OCI-M2 (cell line): Measurements from ENCODE around the gene NKIRAS2.
"Not testable (repeated sequence)": the region's sequence is repeated elsewhere in the genome, so short reads cannot be mapped to it uniquely, and the experiment has no call there.

Source experiments
- DNase-seq: peaks from one replicate; lab custom pipeline; 2025; ENCODE audit not compliant: unreplicated experiment; lab: John Stamatoyannopoulos, UW

Gene NKIRAS2

DNA sequence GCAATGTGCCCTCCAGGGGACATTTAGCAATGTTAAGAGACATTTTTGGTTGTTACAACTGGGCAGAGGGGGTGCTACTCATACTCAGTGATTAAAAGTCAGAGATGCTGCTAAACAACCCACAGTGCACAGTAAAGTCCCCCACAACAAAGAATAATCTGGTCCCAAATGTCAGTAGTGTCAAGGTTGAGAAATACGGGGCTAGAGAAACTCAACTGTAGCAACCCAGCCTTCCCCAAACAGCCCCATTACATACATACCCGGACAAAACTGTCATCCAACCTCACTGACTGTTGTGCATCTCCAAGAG, 23.1 kb upstream of the NKIRAS2 start:
- DNase-seq, result no peak

DNA sequence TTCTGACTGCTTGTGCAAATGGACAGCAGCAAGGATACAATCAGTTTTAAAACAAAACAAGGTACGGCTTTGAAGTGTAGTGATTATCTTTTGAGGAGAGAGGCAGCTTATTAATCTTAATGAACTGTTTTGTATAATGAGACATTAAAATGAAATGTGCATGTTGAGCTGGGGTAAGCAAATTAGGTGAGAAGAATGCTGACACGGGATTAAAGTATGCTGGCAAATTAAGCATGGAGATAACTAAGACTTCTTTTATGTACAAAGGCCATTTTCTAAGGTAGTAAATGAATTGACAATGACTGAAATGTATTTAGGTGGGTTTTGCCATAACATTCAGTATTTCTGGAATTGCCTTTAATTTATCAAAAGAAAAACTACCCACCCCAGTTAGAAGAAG, 21.4 kb upstream of the NKIRAS2 start:
- no peak for DNase-seq

DNA sequence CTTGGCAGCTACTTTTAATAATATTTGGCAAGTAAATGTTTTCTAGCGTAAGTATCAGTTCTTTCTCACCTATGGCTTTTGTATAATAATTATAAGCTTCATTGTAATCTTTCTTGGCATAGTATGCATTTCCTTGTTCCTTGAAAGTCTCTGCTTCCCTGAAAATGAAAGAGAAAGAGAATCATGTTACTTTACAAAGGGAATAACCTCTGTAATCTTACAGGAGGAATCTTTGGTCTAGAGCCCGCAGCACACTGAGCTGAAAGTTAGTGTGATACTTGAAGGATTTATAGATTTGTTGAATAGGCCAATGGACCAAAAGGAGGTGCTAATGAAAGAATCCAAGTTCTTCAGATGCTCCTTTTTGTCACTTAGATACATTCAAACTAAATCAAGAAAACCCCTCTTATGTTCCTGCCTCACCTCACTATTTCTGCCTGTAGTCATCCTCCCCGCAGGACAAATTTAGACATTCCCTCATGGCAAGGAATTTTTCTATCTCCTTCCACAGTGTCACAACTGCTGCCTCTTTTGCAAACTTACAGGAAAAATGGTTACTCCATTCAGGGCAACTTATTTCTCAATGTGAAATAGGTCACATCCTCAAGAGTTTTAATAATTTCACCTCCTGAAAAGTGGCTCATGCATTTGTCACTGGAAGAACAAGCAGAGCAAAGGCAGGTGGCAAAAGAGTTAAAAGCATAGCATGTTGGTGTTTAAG, 19.3 kb upstream of the NKIRAS2 start:
- DNase-seq, result no peak

DNA sequence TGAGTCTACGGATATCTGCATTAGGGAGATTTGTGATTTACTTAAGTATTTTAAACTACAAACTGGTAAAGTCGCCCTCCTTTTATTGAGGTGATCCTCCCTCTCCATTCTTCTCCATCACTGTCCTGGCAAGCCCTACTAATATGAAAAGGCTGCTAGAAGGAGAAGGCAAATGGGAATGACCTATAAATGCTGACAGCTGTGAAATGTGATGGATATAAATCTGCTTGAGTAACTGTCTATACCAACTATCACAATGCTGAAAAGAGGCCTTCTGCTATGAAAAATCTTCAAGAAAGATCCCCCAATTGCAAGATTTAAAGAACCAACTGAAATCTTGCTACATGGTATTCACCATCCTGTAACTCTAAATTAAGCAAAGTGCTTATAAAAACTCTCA, 18.2 kb upstream of the NKIRAS2 start:
- DNase-seq, result no peak

DNA sequence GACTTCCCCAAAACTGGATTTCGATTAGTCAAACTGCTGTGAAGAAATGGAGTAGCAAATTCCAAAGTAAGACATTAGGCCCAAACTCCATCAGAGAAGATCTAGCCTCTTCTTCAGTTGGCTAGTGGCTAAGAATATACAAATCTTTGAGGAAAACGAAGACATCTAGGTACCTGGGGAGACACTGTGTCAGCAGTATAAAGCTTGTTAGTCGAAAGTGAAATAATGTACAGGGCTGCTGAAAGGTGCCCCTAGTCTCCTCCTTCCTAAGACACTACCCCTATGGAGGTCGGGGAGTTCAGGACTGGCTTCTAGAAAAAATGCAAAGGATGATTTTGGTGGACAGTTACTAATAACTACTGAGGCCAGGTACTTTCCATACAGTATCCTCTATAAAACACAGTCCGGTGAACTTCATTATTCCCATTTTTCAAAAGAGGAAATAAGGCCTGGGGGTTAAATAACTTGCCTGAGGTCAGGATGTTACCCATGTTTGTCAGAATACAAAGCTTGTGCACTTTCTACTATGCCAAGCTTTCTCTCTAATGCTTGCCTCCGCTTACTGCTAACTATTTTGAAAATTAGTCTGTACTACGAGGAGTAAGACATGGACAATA, 17.6 kb upstream of the NKIRAS2 start:
- no peak for DNase-seq

DNA sequence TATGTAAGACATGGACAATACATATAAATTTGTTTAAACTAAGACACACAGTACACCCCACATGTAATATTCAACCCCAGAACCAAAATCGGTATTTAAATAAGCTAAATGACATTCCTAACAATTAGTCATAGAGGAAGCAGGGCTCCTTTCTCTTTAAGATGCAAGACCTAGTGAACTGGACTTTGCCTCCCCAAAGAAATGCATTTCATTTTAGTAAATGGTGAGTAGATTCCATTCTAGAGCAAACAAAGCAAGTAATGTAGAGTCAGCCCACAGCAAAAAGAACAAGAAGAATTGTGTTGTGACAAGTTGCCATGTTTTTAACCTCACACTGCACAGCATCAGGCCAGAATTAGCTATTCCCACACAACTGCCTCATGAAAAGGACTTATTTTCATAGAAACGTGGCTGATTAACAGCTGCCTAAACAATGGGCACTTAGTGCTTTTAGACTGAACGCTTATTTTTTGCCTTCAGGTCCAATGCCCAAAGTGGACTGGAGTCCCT, 17.0 kb upstream of the NKIRAS2 start:
- DNase-seq, result no peak

DNA sequence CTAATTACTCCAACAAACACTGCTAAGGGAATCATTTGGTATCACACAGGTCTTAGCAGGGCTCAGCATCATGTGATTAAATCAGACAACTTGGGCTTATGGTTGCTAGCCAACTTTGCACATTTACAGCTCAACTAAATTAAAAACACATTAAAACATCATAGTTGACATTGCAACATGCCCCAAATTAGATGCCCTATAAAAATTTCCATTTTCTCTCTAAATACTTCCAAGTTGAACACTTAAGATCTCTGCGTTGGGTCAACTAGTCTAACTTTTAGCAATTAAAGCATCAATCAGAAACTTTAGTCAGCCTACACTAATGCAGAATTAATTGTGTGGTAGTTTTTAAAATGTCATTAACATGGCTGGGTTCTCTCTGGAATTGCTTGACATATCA, 14.7 kb upstream of the NKIRAS2 start:
- no peak for DNase-seq

DNA sequence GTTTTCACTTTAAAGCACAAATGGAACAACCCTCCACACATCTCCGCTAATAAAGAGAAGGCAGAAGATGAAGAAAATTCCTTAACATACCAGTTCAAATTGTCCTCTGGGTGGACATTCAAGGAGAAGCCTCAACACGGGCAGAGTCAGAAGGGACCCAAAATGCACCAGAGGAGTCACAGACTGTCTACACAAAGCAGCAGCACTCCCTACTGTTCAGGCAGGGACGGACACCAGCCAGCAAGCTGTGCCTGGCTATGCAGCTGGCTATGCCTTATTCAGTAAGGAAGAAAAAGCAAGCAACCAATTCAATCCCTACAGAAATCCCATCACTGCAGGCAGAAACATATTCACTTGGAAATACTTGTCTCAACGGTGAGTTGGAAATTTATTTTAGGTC, 10.7 kb upstream of the NKIRAS2 start:
- no peak for DNase-seq

DNA sequence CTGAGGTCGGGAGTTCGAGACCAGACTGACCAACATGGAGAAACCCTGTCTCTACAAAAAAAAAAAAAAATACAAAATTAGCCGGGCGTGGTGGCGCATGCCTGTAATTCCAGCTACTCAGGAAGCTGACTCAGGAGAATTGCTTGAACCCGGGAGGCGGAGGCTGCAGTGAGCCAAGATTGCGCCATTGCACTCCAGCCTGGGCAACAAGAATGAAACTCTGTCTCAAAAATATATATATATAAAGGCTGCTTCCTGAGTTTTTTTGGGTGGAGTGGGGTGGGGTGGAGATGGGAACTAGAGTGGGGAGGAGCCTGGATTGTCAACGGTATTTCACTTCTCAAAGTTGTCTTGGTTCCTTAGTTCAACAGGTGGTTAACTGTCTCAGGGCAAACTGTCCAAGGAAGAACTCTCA, 9.6 kb upstream of the NKIRAS2 start:
- DNase-seq, result not testable (repeated sequence)

DNA sequence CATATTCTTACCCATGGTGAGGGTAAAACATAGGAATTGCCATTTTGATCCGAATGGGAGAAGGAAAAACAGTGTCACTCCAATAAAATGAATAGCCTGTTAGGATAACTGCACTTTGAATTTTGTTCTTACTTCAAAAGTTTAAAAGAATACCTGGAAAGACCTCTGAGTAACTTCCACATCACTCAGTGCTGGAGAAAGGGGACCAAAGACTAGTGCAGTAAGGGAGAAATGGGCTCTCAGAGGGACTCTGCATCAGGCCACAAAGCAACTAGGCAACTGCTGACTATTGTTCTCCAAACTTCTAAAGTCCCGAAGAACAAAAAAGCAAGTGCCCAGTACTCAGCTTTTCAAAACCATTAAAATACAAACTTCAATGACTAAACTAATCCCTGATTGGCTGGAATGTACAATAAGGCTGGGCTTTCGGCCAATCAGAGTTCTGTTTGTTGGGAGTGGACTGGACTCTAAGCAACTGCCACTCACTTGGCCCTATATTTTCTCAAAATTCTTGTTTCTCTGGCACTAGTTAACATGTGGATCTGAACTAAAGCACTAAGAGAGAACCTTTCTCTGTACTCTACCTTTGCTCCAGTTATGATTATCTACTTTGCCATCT, 8.9 kb upstream of the NKIRAS2 start:
- no peak for DNase-seq

DNA sequence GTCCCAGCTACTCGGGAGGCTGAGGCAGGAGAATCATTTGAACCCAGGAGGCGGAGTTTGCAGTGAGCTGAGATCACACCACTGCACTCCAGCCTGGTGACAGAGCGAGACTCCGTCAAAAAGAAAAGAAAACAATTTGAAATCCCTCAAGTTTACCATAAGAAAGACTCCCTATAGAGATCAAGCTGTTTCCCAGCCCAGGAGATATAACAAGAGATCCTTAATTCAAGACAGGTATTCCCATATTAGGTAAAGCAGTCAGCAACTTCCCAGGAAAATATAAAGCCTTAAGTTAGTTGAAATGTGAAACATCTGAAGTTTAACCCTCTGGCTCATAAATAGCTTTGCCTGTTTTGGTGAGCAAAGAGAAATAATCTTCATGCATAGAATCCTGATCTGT, 7.5 kb upstream of the NKIRAS2 start:
- DNase-seq, result not testable (repeated sequence)

DNA sequence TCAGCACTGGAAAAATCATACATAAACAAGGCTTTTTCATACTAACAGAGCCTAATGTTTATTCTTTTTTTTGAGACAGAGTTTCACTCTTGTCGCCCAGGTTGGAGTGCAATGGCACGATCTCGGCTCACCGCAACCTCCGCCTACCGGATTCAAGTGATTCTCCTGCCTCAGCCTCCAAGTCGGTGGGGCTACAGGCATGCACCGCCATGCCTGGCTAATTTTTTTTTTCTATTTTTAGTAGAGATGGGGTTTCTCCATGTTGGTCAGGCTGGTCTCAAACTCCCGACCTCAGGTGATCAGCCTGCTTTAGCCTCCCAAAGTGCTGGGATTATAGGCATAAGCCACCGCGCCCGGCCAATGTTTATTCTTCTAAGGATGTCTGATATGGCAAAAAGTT, 6.2 kb upstream of the NKIRAS2 start:
- not testable (repeated sequence) for DNase-seq

DNA sequence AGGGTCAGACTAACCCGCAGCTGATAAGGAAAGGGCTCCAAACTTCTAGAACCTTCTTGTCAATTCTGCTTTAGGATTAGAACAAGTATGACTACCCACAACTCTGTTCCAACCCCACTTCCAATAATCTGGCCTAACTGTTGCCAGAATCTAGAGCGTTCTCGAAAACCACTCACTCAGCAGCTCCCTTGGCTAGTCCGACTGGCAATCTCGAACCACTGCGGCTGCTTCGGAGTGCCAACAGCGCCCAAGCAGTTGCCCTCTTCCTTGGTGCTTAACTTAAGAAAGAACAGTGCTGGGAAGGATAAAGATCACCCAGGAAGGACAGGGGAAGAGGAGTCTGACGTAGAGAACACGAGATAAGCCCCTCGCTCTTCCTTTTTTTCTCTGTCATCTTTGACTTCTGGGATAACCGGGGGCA, 3.5 kb upstream of the NKIRAS2 start:
- no peak for DNase-seq

DNA sequence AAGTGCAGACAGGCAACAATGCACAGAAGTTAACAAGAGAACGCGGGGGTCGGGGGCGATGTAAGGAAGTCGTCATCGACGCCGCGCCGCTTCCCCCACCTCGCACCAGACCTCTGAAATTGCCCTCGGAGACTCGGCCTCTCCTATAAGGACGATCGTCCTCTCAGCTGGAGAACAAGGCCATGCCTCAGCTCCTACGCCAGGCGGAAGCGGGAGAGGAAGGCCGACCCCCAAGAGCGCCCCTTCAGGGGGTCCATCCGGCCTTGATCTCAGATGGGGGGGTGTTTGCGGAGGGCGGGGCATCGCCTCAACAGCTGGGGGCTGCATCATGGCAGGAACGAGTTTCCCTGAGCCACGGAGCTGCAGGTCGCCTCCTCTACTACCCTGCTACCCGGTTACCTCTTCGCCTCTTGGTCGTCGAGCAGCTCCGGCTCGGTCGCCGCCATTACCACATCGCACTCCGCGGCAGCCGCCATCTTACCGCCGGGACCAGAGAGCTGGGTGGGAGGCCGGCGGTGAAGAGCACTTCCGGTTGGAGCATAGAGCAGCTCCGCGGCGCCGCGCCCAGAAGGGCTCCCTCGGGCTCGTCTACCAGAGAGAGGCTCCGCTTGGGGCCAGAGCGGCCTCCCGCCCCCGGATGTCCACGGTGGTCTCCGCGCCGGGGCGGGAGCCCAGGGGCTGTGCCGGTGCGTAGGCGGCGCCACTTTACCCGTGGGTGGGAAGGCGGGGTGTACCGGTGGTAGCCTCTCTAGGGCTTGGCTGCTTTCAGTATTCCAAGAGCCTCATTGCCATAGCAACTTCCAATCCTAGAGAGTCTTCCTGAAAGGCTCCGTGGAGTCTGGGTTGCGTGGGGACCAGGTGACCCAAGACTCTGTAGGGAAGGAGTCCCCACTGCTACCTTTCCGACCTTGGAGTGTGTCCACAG, 2.7 kb upstream of the NKIRAS2 start, which contains the start of gene DNAJC7:
Gene DNAJC7 (minus strand): TSS at position 499 of the 925 bp plus-strand sequence. CDS start 23 bp downstream, at position 476.
- DNase-seq, result peak; percentile 51

DNA sequence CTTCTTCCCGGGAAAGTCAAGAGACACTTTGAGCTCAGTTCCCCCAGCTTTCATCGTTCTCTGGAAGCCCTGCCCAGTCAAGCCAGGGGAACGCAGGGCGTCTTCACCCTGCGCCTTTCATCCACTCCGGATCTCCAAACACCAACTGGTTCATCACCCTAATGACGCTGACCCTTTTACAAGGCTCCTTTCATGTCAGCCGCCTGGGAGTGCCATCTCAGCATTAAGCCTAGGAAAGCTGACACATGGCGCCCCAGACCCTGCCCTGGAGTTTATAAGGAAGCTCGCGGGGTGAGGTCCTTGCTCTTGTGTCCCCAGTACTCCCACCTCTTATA, 2.1 kb upstream of the NKIRAS2 start:
- DNase-seq, result no peak

DNA sequence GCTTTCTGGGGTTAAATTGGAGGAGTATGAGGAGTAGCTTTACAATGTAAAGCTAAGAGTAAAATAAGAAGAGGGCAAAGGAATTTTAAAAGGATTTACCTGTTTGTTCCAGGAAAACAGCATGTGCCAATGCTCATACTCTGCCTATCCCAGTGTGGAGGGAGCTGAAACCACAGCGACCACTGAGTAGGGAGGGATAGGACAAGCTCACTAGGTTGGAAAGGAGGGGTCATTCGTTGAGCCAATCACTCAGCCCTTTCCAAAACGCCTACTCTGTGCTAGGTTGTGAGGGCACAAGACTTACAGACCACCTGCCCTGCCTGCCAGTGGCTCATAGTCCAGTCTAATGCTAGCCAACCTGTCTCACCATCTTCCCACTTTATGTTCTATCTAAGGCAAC, 1.6 kb upstream of the NKIRAS2 start:
- DNase-seq, result peak; percentile 56

DNA sequence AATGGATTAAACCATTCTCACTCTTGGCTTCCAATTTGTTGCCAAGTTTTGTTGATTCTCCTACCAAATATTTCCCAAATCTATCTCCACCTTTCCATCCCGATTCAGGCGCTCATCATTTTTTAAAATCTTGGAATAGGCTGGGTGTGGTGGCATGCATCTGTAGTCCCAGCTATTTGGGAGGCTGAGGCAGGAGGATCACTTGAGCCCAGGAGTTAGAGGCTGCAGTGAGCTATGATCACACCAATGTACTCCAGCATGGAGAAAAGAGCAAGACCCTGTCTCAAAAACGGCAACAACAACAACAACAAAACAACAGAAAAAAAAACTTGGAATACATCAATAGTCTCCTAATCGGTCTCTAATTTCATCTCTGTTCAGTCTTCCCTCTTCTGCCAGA, 902 bp upstream of the NKIRAS2 start:
- no peak for DNase-seq

DNA sequence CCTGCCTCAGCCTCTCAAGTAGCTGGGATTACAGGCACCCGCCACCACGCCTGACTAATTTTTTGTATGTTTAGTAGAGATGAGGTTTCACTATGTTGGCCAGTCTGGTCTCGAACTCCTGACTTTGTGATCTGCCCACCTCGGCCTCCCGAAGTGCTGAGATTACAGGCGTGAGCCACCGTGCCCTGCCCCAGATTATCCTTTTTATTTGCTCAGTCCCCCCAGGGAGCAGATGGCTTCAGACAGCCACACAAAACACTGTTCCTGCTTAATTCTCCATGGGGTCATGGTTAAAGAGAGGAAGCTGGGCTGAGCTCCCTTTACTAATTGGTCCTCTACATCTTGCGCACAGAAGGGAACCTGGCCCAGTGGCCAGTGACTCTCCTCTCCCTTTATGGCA, 955 bp downstream of the NKIRAS2 start:
- not testable (repeated sequence) for DNase-seq

DNA sequence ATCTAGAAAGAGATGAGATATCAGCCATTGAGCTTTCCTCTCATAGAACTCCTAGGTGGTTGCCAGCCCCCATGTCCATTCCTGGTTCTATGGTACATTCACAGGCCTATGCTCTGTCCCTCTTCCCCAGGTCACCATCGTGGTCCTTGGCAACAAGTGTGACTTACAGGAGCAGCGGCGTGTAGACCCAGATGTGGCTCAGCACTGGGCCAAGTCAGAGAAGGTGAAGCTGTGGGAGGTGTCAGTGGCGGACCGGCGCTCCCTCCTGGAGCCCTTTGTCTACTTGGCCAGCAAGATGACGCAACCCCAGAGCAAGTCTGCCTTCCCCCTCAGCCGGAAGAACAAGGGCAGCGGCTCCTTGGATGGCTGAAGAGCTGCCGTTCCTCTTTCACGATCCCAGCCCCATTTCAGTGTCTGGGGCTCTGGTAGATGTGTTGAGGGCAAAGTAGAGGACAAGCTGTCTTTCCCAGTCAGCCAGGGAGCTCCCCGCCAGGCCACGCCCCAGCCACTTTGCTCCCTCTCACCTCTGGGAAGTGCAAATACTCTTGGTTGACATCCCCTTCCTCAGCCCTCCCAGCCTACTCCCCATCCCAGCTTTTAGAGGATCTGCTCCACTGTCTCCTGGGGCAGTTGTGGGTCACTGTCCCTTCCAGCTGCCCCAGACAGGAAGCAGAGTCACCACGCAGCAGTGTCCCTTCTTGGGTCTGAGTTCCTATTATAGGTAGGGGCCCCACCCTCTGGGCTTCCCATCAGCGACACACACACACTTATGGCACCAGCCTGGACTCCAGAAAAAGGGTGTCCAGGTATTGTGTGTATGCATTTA, 3.8 kb downstream of the NKIRAS2 start:
- no peak for DNase-seq

DNA sequence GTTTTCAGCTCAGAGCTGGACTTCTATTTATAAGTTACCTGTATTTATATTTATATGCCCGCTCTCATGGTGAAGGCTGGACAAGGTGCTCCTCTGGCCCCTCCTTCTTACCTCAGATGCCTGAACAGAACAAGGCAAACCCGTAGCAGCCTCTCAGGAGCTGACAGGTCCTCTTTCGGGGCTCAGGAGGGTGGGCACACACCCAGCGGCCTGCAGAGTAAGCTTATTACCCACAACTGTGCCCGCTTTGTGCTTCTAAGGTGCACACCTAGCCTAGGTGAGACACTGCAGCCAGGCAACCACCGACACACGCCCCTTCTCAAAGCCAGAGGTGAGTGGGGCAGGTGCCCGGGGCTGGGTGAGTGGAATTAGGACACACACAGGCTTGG, 5.3 kb downstream of the NKIRAS2 start:
- DNase-seq, result no peak

DNA sequence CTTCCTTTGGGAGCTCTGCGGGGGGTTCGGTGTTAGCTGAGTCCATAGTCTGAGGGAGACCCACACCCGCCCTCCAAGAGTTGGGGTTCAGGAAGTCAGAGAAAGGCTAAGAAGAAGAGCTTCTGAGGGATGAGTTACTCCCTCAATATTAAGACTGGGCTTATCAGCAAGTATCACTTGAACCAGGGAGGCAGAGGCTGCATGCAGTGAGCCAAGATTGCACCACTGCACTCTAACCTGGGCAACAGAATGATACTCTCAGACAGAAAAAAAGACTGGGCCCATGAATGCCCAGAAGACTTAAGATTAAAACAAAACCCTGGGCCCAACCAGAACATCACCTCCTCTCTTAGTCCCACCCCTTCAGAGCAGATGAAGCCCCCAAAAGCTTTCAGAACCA, 6.0 kb downstream of the NKIRAS2 start:
- DNase-seq, result no peak
